ENCODE measurements around the gene GIMAP6.
"Not testable (repeated sequence)": the region's sequence is repeated elsewhere in the genome, so short reads cannot be mapped to it uniquely, and the experiment has no call there.

GIMAP6 gene

GRCh38 chr7:150580638-150581394 is 51.4 kb downstream of the GIMAP6 start:
- DNase-seq = no peak

- DNase-seq = not testable (repeated sequence)
Observed at GRCh38 chr7:150579979-150580637, 52.1 kb downstream of the GIMAP6 start.

Data from hippocampal formation (tissue), 2 donors.